GM10266 (cell line): ENCODE data around the gene BRMS1L.

Source experiments
- DNase-seq: peaks from one replicate; pipeline ENCODE4 v3.0.0; 2012; ENCODE audit errors: extremely low spot score
- TF ChIP-seq, protein P1 (sequence below): IDR thresholded peaks from 2 replicates; pipeline ENCODE4 v1.5.1; 2012; ENCODE audit warnings: mild to moderate bottlenecking, low read depth; ENCODE audit not compliant: control insufficient read depth, insufficient read depth; ENCODE audit errors: missing control alignments

The BRMS1L gene

DNA sequence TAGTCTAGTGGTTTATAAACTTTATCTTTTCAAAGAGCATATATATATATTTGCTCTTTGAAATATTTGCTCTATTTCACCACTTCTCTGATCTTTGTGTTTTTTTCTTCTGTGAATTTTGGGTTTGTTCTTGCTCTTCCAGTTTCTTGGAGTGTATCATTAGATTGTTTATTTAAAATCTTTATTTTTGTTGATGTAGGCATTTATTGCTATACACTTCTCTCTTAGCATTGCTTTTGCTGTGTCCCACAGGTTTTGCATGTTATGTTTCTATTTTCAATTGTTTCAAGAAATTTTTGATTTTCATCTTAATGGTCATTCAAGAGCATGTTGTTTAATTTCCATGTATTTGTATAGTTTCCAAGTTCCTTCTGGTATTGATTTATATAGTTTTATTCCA lies 69.1 kb downstream of the BRMS1L start:
- TF ChIP-seq, protein P1, sequence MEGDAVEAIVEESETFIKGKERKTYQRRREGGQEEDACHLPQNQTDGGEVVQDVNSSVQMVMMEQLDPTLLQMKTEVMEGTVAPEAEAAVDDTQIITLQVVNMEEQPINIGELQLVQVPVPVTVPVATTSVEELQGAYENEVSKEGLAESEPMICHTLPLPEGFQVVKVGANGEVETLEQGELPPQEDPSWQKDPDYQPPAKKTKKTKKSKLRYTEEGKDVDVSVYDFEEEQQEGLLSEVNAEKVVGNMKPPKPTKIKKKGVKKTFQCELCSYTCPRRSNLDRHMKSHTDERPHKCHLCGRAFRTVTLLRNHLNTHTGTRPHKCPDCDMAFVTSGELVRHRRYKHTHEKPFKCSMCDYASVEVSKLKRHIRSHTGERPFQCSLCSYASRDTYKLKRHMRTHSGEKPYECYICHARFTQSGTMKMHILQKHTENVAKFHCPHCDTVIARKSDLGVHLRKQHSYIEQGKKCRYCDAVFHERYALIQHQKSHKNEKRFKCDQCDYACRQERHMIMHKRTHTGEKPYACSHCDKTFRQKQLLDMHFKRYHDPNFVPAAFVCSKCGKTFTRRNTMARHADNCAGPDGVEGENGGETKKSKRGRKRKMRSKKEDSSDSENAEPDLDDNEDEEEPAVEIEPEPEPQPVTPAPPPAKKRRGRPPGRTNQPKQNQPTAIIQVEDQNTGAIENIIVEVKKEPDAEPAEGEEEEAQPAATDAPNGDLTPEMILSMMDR = no peak
- no peak for DNase-seq

DNA sequence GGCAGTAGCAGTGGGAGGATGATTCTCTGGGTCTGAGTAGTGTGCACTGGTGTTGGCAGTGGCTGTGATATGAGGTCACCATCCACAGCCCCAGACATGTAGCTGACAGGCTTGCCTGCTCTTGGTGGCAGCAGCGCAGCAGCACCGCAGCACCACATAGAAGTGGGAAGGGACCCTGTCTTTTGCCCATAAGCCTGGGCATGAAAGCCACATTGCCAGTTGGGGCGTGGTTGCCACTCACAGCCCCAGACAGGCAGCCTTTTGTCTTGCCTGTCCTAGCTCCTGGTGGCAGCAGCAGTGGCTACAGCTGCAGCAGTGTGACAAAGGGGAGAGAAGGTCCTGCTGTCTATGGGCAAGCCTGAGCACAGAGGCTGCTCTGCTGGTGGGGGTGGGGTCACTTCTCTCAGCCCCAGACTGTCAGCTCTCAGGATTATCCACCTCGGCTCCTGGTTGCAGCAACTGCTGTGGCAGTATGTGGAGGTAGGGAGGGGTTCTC lies 71.5 kb downstream of the BRMS1L start:
- TF ChIP-seq, protein P1 = no peak
- no peak for DNase-seq

DNA sequence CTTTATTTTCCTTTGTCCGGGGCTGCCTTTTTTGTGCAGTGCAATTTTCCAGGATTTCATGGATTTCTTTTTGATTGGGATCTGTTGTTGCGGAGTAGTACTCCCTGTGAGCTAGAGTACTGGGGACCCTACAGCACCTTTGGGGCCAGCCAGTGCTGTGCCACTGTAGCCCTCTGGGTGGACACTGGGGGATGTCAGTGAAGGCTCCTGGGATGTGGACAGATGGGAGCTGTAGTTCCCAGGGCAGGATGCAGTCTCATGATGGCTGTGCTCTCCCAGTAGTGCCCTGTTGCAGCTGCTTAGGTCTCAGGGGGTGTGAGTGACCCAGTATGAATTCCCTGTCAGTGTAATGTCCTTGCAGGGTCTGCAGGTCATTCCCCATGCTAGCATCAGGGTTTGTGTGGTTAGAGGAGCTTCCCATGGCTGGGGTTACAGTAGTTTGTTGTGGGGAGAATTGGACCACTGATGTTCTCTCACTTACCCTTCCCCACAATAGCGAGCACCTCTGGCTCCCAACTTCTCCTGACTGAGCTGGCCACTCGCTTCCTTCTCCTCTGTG lies 72.2 kb downstream of the BRMS1L start:
- TF ChIP-seq, protein P1 = no peak
- DNase-seq = no peak

DNA sequence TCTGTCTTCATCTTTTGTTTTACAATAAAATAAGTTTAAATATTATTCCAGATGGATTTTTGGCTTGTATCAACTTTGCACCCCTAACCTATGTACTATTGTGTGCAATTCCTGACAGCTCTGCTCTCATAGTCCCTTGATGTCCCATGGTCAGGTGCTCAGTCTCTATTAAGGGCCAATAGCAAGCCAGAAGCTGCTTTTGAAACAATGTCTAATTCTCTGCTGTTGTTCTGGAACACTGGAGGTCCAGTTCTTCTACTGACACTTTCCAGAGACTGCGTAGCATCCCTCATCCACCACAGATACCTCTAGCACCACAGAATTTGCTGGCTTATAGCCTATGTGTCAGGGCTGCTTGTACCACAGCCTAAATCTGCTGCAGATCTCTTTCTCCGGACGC lies 74.6 kb downstream of the BRMS1L start:
- DNase-seq = no peak
- TF ChIP-seq, protein P1 = no peak

DNA sequence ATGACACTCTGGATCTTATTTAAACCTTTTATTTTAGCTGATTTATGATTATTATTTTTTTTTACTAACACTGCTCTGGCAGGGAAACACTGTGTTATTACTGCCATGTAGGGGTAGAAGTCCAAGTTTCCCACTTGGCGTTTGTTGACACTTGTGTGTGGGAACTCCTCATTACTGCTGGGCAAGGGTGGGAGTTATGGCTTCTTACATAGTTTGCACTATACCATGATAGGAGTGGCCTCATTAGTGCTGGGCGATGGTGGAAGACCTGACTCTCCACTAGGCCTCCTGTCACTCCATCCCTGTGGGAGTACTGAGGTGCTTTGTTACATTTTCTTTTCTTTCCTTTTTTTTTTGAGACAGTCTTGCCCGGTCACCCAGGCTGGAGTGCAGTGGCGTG lies 83.5 kb downstream of the BRMS1L start:
- TF ChIP-seq, protein P1 = no peak
- no peak for DNase-seq

DNA sequence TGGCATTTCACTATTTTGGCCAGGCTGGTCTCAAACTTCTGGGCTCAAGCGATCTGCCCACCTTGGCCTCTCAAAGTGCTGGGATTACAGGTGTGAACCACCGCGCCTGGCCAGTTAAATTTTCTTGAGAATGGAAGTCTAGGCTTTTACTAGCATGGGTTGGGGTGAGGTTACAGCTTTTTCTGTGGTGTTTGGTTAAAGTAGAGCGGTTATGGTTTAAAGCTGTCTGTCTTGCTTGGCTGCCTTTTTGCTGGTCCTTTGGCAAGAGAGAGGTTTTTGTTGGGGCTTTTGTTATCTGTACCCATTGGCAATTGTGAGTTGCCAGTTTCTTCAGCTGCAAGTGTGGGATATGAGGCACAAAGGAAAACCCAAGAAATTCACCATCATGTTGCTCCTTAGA lies 84.1 kb downstream of the BRMS1L start:
- TF ChIP-seq, protein P1 = no peak
- DNase-seq = no peak

DNA sequence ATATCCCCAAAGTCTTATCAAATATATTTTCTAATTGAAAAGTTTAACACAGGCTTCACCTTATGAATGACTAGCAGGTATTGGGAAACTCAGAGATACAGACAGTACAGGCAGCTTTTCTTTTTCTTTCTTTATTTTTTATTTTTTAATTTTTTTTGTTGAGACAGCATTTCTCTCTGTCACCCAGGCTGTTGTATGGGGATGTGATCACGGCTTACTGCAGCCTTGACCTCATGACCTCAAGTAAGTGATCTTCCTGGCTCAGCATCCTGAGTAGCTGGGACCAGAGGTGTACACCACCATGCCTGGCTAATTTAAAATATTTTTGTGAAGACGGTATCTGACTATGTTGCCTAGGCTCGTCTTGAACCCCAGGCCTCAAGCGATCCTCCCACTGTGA lies 85.0 kb downstream of the BRMS1L start:
- TF ChIP-seq, protein P1 = no peak
- DNase-seq = no peak
